Ishikawa (cell line): ENCODE results near the gene GOLT1B.

Experiments used
- CEBPB ChIP-seq: IDR thresholded peaks from 2 replicates; pipeline ENCODE4 v1.6.1; 2012
- CREB1 ChIP-seq: IDR thresholded peaks from 2 replicates; pipeline ENCODE4 v1.6.1; 2012; ENCODE audit warnings: low read depth
- EGR1 ChIP-seq: IDR thresholded peaks from 2 replicates; pipeline ENCODE4 v1.6.1; 2012
- EP300 ChIP-seq: IDR thresholded peaks from 2 replicates; pipeline ENCODE4 v1.6.1; 2012; ENCODE audit warnings: borderline replicate concordance
- FOXM1 ChIP-seq: IDR thresholded peaks from 2 replicates; pipeline ENCODE4 v1.6.1; 2012; ENCODE audit warnings: low read depth, borderline replicate concordance
- NFIC ChIP-seq: IDR thresholded peaks from 2 replicates; pipeline ENCODE4 v1.6.1; 2012
- RAD21 ChIP-seq: IDR thresholded peaks from 2 replicates; pipeline ENCODE4 v1.6.1; 2012; ENCODE audit warnings: low read depth
- TAF1 ChIP-seq: IDR thresholded peaks from 2 replicates; pipeline ENCODE4 v1.6.1; 2012; ENCODE audit warnings: low read depth, mild to moderate bottlenecking
- TCF12 ChIP-seq: IDR thresholded peaks from 2 replicates; pipeline ENCODE4 v1.6.1; 2012; ENCODE audit warnings: low read depth
- TEAD4 ChIP-seq: IDR thresholded peaks from 2 replicates; pipeline ENCODE4 v1.6.1; 2012
- YY1 ChIP-seq: IDR thresholded peaks from 2 replicates; pipeline ENCODE4 v1.6.1; 2012; ENCODE audit warnings: low read depth
- ZBTB7A ChIP-seq: IDR thresholded peaks from 2 replicates; pipeline ENCODE4 v1.6.1; 2012; ENCODE audit warnings: low read depth
- TF ChIP-seq, protein P1 (sequence below): IDR thresholded peaks from 2 replicates; pipeline ENCODE4 v1.6.1; 2012; ENCODE audit warnings: low read depth, mild to moderate bottlenecking
- TF ChIP-seq, protein P2 (sequence below): IDR thresholded peaks from 2 replicates; pipeline ENCODE4 v1.6.1; 2012
- TF ChIP-seq, protein P3 (sequence below): IDR thresholded peaks from 2 replicates; pipeline ENCODE4 v1.6.1; 2012

Gene GOLT1B

DNA sequence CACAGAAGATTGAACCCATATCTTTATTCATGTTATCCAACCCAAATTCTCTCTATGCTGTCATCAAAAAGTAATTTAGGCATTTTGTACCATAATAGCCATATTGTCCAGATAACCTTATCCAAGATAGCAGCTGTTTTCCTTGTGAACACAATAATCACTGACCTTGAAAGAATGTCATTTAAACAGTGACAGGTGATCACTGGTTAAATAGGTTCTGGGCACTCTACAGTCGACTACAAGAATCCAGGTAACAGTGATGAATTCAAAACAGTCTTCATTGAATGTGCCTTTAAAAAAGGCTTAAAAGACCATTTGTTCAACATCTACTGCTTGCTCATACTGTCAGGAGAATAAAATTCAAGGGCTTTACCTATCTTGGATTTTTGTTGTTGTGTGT is 20.0 kb downstream of the GOLT1B start:
- no peak for TF ChIP-seq TAF1
- no peak for TF ChIP-seq NFIC
- TF ChIP-seq CREB1: no peak
- no peak for TF ChIP-seq FOXM1
- no peak for TF ChIP-seq RAD21
- no peak for TF ChIP-seq EGR1
- TF ChIP-seq TCF12: no peak
- no peak for TF ChIP-seq EP300
- TF ChIP-seq CEBPB: no peak
- TF ChIP-seq, protein P1, sequence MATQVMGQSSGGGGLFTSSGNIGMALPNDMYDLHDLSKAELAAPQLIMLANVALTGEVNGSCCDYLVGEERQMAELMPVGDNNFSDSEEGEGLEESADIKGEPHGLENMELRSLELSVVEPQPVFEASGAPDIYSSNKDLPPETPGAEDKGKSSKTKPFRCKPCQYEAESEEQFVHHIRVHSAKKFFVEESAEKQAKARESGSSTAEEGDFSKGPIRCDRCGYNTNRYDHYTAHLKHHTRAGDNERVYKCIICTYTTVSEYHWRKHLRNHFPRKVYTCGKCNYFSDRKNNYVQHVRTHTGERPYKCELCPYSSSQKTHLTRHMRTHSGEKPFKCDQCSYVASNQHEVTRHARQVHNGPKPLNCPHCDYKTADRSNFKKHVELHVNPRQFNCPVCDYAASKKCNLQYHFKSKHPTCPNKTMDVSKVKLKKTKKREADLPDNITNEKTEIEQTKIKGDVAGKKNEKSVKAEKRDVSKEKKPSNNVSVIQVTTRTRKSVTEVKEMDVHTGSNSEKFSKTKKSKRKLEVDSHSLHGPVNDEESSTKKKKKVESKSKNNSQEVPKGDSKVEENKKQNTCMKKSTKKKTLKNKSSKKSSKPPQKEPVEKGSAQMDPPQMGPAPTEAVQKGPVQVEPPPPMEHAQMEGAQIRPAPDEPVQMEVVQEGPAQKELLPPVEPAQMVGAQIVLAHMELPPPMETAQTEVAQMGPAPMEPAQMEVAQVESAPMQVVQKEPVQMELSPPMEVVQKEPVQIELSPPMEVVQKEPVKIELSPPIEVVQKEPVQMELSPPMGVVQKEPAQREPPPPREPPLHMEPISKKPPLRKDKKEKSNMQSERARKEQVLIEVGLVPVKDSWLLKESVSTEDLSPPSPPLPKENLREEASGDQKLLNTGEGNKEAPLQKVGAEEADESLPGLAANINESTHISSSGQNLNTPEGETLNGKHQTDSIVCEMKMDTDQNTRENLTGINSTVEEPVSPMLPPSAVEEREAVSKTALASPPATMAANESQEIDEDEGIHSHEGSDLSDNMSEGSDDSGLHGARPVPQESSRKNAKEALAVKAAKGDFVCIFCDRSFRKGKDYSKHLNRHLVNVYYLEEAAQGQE: no peak
- TF ChIP-seq, protein P2, sequence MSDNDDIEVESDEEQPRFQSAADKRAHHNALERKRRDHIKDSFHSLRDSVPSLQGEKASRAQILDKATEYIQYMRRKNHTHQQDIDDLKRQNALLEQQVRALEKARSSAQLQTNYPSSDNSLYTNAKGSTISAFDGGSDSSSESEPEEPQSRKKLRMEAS: no peak

DNA sequence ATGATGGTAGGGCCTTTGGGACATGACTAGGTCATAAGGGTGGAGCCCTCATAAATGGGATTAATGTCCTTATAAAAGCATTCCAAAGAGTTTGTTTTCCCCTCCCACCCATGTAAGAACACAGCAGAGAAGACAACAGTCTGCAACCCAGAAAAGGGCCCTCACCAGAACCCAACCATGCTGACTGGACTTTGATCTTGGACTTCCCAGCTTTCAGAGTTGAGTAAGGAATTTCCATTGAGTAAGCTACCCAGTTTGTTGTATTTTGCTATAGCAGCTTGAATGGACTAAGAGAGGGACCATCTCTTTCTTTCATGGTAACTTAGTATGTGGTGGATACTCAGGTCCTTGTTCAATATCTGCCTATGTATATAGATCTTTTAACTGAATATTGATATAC is 21.6 kb downstream of the GOLT1B start:
- TF ChIP-seq TCF12: no peak
- no peak for TF ChIP-seq CEBPB
- TF ChIP-seq CREB1: no peak
- TF ChIP-seq, protein P1: no peak
- TF ChIP-seq, protein P2: no peak
- TF ChIP-seq, protein P3, sequence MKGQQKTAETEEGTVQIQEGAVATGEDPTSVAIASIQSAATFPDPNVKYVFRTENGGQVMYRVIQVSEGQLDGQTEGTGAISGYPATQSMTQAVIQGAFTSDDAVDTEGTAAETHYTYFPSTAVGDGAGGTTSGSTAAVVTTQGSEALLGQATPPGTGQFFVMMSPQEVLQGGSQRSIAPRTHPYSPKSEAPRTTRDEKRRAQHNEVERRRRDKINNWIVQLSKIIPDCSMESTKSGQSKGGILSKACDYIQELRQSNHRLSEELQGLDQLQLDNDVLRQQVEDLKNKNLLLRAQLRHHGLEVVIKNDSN: no peak
- no peak for TF ChIP-seq TEAD4
- TF ChIP-seq RAD21: no peak
- TF ChIP-seq EGR1: no peak
- no peak for TF ChIP-seq YY1
- TF ChIP-seq EP300: no peak
- no peak for TF ChIP-seq NFIC
- TF ChIP-seq ZBTB7A: no peak
- TF ChIP-seq TAF1: no peak

DNA sequence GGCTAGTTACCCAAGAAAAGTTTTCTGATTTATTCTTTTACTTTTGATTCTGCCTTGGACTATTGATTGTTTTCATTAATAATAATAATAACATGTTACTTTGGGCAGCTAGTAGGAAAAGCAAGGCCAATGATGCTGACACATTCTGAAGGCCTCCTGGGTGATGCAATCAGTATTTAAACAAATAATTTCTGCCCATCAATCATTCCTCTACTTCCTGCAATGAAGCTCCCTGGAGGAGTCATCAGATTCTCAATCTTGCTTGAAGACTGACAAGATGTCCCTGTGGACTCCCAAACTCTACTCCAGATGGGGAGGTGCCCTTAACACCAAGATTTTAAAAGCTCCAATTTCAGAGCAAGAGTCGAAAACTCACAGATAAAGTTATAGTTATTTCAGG is 24.5 kb downstream of the GOLT1B start, which contains the start of gene SPX:
SPX (plus strand) TSS at position 244 of the 400 bp plus-strand sequence. CDS start 177 bp downstream, outside the sequence.
- TF ChIP-seq CEBPB: peak; percentile 57
- TF ChIP-seq, protein P2: no peak
- no peak for TF ChIP-seq CREB1

DNA sequence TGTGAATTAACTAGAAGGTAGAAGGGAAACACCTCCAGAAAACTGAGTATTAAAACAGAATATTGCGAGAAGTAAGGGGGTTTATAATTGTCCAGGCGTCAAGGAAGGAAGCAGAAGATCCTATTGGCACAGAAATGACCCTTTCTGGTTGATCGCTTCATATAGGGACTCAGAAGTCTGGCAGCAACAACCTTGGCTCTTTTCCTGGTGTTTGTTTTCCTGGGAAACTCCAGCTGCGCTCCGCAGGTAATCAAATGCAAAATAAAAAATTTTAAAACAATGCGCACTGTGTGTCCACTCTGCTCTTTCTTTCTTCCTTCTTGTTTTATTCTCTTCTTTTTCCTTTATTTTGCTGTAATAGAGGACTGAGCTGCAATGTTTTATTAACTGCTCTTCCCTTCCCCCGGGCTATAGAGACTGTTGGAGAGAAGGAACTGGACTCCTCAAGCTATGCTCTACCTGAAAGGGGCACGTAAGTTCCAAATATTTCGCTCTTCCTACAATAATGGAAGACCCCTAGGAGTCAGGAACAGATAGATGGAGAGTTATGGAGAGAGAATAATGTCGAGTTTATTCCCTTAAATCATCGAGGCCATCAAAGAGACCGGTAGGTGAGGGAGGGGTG is 25.2 kb downstream of the GOLT1B start:
- 0 out of 2 replicates have a peak, but pooled peaks have one; percentile 66 for TF ChIP-seq NFIC
- TF ChIP-seq, protein P3: no peak
- no peak for TF ChIP-seq EGR1
- no peak for TF ChIP-seq RAD21
- TF ChIP-seq EP300: no peak
- TF ChIP-seq FOXM1: peak; percentile 9; the same call in 1 of the 2 replicates
- TF ChIP-seq TAF1: no peak

DNA sequence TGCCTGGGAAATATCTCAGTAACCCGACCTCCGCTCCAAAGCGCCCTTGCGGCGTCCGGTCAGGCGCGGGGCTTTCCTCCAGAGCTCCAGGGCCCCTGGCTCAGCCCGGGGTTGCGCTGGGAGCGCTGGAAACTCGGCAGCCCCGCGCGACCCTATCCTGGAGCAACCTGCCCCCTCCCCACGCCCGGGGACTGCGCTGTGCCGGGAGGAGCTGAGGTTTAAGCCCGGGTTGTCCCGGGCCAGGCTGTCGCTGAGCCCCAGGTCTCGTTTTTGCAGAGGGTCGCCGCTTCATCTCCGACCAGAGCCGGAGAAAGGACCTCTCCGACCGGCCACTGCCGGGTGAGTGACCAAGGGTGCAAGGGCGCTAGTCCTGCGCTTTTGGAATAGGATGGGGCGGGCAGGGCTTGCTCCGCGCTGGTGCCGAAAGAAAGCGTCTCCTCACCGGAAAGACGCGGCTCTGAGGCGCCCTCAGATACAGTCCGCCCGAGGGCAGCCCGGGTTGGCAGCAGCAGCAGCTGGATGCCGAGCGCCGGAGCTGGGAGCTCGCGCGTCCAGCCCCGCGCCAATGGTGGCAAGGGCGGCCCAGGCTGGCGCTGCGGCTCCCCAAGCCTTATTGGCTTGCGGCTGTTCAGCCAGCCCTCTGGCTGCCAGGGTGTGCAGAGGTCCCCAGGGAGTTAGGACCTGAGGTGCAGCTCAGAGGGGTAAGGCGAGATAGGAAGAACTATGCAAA is 26.0 kb downstream of the GOLT1B start:
- TF ChIP-seq ZBTB7A (peak; percentile 84; the same call in 1 of the 2 replicates), CEBPB (no peak), NFIC (peak; percentile 15; the same call in 1 of the 2 replicates)

DNA sequence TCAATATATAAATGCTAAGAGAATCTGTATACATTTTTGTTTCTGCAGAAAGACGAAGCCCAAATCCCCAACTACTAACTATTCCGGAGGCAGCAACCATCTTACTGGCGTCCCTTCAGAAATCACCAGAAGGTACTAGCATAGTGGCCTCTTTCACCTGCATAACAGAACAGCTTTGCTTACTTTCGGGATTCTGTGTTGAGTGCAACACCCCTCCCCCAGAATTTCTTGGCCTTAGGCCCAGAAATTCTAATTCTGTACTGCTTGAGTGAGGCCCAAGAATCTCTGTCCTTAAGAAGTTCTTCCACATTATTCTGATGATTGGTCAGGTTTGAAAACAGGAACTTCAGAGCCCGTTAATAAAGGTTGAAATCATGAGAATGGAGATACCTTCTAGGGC is 27.4 kb downstream of the GOLT1B start:
- 0 out of 2 replicates have a peak, but pooled peaks have one; percentile 31 for TF ChIP-seq EP300
- TF ChIP-seq NFIC: peak; percentile 92
- TF ChIP-seq TCF12: no peak
- peak; percentile 66 for TF ChIP-seq TEAD4
- no peak for TF ChIP-seq ZBTB7A
- TF ChIP-seq RAD21: no peak
- TF ChIP-seq FOXM1: 0 out of 2 replicates have a peak, but pooled peaks have one; percentile 28
- TF ChIP-seq CREB1: no peak
- no peak for TF ChIP-seq YY1
